ENCODE results near the gene EEIG1.
"Not testable (repeated sequence)": the region's sequence is repeated elsewhere in the genome, so short reads cannot be mapped to it uniquely, and the experiment has no call there.

Gene EEIG1

GRCh38 chr9:127980706-127981558 lies at the start of gene EEIG1:
EEIG1 (minus strand) TSS chr9:127980989; CDS start chr9:127980137, 852 bp downstream.
- peak; percentile 86 for DNase-seq

GRCh38 chr9:128027705-128028104 lies 46.9 kb upstream of the EEIG1 start:
- DNase-seq: no peak

- no peak for DNase-seq
These were observed 46.2 kb upstream of the EEIG1 start for GRCh38 chr9:128026773-128027541.

GRCh38 chr9:128026255-128026772 lies 45.5 kb upstream of the EEIG1 start:
- DNase-seq: peak; percentile 56

GRCh38 chr9:128025736-128026135 lies 44.9 kb upstream of the EEIG1 start:
- DNase-seq: no peak

- no peak for DNase-seq
These were observed 44.0 kb upstream of the EEIG1 start for GRCh38 chr9:128024761-128025308.

GRCh38 chr9:128023671-128024070 lies 42.9 kb upstream of the EEIG1 start:
- DNase-seq: not testable (repeated sequence)

GRCh38 chr9:128022886-128023285 lies 42.1 kb upstream of the EEIG1 start:
- no peak for DNase-seq

- no peak for DNase-seq
These were observed 40.3 kb upstream of the EEIG1 start for GRCh38 chr9:128021098-128021497.

- no peak for DNase-seq
These were observed 39.9 kb upstream of the EEIG1 start for GRCh38 chr9:128020692-128021091.

GRCh38 chr9:128015696-128016095 lies 34.9 kb upstream of the EEIG1 start:
- DNase-seq: no peak

- DNase-seq: no peak
These were observed 30.5 kb upstream of the EEIG1 start for GRCh38 chr9:128011071-128011817.

- DNase-seq: no peak
These were observed 28.9 kb upstream of the EEIG1 start for GRCh38 chr9:128009639-128010038.

GRCh38 chr9:128008171-128008570 lies 27.4 kb upstream of the EEIG1 start:
- DNase-seq: no peak

GRCh38 chr9:128007566-128008138 lies 26.9 kb upstream of the EEIG1 start:
- DNase-seq: peak; percentile 17

- no peak for DNase-seq
These were observed 25.7 kb upstream of the EEIG1 start for GRCh38 chr9:128006332-128006996.

GRCh38 chr9:128005923-128006322 lies 25.1 kb upstream of the EEIG1 start:
- no peak for DNase-seq

- DNase-seq: no peak
These were observed 23.3 kb upstream of the EEIG1 start for GRCh38 chr9:128003966-128004604.

GRCh38 chr9:128002959-128003358 lies 22.2 kb upstream of the EEIG1 start:
- no peak for DNase-seq

- DNase-seq: no peak
These were observed 21.1 kb upstream of the EEIG1 start for GRCh38 chr9:128001779-128002298.
